Bronchial epithelial cell (primary cell): ENCODE measurements around the gene TOP1. TPM values are rescaled to one million over a fixed set of nuclear protein-coding genes. Genes with fewer than 3 reads are reported as not detected.

Experiments used
- DNase-seq: peaks from one replicate; pipeline ENCODE4 v3.0.0-alpha.2; 2010; ENCODE audit warnings: low read depth
- FAIRE-seq: peaks from 2 replicates; lab custom pipeline; 2011; peaks lifted over from hg19 to GRCh38; lab: Jason Lieb, UNC
- H3K27me3 ChIP-seq: 2 replicates; pipeline ENCODE4 v1.5.1; 2011; ENCODE audit warnings: low read length; ENCODE audit not compliant: control insufficient read depth, insufficient read depth
- H3K36me3 ChIP-seq: 2 replicates; pipeline ENCODE4 v1.5.1; 2011; ENCODE audit warnings: low read length; ENCODE audit not compliant: control insufficient read depth, insufficient read depth
- H3K4me3 ChIP-seq: 2 replicates; pipeline ENCODE4 v1.5.1; 2011; ENCODE audit warnings: mild to moderate bottlenecking, low read depth, low read length, control low read depth
- CTCF ChIP-seq: IDR thresholded peaks from 2 replicates; pipeline ENCODE4 v1.5.1; 2011; ENCODE audit warnings: mild to moderate bottlenecking, moderate library complexity, low read length, control low read depth, inconsistent platforms; ENCODE audit not compliant: insufficient read depth, severe bottlenecking
- total RNA-seq: library from RNA; depleted of rRNA; stranded (reverse); fragments of >200 nt; gene quantifications from 2 replicates; pipeline ENCODE4 v1.2.1, GENCODE V29; 2014

The TOP1 gene
- total RNA-seq, 1 donor from 2014 or later: 18.2 TPM

GRCh38 chr20:41051009-41051825 lies 22.6 kb downstream of the TOP1 start:
- Histone ChIP-seq H3K4me3 (no peak overlapping the region), H3K27me3 (no peaks in the 10 kb centered on the region), H3K36me3 (no peaks in the 10 kb centered on the region)
- DNase-seq (no peak), FAIRE-seq (no peak)
- TF ChIP-seq CTCF: no peak

DNA sequence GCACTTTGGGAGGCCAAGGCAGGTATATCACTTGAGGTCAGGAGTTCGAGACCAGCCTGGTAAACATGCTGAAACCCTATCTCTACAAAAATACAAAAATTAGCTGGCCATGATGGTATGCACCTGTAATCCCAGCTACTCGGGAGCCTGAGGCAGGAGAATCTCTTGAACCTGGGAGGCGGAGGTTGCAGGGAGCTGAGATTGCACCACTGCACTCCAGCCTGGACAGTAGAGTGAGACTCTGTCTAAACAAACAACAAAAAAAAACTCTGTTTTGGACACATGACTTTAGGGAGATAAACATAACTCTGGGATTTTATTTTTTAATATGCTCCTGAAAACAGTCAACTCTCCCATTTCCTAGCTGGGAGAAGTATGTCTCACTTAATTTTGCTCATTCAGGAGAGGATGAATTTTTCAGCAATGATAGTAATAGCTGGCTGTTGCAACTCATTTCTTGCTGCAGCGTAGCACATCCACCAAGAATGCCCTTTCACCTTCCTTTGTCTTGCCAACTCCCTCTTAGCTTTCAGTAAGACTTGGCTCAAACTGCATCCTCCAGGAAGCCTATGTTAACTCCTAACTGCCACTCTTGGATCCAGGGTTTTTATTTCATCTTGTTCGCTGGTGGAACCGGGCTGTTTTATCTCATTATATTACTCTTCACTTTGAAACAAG lies 24.3 kb downstream of the TOP1 start:
- FAIRE-seq (no peak), DNase-seq (no peak)
- Histone ChIP-seq H3K36me3 (no peaks in the 10 kb centered on the region), H3K27me3 (no peaks in the 10 kb centered on the region), H3K4me3 (no peak overlapping the region)
- no peak for TF ChIP-seq CTCF

DNA sequence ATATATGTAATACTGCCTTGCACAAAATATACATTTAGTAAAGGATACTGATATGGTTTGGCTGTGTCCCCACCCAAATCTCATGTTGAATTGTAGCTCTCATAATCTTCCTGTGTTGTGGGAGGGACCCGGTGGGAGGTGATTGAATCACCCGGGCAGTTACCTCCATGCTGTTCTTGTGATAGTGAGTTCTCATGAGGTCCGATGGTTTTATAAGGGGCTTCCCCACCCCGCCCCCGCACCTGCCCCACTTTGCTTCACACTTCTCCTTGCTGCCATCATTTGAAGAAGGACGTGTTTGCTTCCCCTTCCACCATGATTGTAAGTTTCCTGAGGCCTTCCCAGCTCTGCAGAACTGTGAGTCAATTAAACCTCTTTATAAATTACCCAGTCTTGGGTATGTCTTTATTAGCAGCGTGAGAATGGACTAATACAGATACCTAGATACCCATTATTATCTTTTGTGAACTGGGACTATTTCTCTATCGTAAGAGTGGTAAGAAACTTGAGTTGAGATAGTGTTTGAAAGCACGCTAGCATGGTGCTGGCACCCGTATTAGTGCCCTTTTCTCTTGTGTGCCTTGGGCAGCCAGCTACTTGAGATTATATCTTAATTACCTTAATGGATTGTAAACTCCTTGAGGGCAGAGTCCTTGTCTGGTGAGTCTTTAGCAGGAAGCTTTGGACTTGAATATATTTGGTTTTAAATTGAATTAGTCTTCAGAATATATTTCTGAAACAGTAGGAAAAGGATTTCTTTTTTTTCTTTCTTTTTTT lies 25.6 kb downstream of the TOP1 start:
- no peak overlapping the region for H3K4me3 ChIP-seq
- TF ChIP-seq CTCF: no peak
- no peak for FAIRE-seq
- DNase-seq: no peak
- H3K36me3 ChIP-seq: no peaks in the 10 kb centered on the region
- no peaks in the 10 kb centered on the region for H3K27me3 ChIP-seq

DNA sequence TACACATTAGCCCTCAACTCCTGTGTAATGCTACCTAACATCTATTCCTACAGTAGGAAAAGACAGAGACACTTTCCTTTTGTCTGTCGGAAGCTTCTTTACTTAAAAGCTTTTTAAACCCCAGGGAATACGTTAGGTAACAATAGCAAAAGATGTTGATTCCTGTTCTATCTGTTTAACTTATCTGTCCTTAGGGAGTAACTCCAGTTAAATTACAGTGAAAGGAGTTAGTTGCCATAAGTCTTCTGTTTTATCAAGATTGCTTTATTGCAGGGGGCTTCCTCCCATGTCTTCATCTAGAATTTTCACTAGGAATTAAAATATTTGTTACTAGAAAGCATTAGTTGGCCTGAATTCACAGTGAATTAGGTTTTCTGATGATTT lies 26.2 kb downstream of the TOP1 start:
- Histone ChIP-seq H3K36me3 (no peaks in the 10 kb centered on the region), H3K4me3 (no peak overlapping the region), H3K27me3 (no peaks in the 10 kb centered on the region)
- no peak for TF ChIP-seq CTCF
- FAIRE-seq (no peak), DNase-seq (no peak)

- H3K36me3 ChIP-seq: no peaks in the 10 kb centered on the region
- no peak overlapping the region for H3K4me3 ChIP-seq
- H3K27me3 ChIP-seq: no peaks in the 10 kb centered on the region
- no peak for TF ChIP-seq CTCF
- FAIRE-seq: no peak
- no peak for DNase-seq
Measured at GRCh38 chr20:41055679-41056078, 27.1 kb downstream of the TOP1 start.
